NCI-H2107 treated with DMSO at 0.1 percent for 48 hours (cell line): ENCODE data around the gene MEIOB.
"Not testable (repeated sequence)": the region's sequence is repeated elsewhere in the genome, so short reads cannot be mapped to it uniquely, and the experiment has no call there.

ENCODE experiments used
- DNase-seq: peaks from one replicate; lab custom pipeline; 2025; ENCODE audit not compliant: unreplicated experiment; lab: John Stamatoyannopoulos, UW

MEIOB gene

GRCh38 chr16:1871974-1872635 is at the start of gene MEIOB:
Gene MEIOB, minus strand, starts transcription at chr16:1872164. Its CDS starts 3,989 bp downstream, at chr16:1868175.
- no peak for DNase-seq

DNA sequence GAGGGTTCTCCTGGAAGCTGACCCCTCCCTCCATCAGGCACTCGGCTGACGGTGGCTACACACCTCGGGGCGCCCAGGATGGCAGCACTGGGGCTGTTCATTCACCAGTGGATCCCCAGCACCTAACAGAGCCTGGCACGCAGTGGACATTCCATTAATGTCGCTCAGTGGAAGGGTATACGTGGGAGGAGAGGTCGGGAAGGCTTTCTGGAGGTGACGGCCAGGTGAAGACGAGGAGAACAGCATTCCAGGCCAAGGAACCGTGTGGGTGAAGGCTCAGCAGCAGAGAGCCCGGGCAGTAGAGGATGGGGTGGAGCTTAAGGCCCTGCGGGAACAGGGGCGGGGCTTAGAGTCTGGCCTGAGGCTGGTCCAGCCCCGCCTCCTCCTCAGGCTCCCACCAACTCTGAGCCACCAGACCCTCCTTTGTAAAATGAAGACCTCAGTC is 48.8 kb upstream of the MEIOB start:
- DNase-seq = no peak

DNA sequence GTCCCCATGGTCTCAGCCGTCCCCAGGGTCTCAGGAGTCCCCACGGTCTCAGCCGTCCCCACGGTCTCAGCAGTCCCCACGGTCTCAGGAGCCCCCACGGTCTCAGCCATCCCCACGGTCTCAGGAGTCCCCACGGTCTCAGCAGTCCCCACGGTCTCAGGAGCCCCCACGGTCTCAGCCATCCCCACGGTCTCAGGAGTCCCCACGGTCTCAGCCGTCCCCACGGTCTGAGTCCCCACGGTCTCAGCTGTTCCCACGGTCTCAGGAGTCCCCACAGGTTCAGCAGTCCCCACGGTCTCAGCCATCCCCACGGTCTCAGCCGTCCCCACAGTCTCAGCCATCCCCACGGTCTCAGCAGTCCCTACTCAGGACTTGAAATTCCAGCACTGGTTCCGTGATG is 48.2 kb upstream of the MEIOB start:
- DNase-seq = not testable (repeated sequence)

DNA sequence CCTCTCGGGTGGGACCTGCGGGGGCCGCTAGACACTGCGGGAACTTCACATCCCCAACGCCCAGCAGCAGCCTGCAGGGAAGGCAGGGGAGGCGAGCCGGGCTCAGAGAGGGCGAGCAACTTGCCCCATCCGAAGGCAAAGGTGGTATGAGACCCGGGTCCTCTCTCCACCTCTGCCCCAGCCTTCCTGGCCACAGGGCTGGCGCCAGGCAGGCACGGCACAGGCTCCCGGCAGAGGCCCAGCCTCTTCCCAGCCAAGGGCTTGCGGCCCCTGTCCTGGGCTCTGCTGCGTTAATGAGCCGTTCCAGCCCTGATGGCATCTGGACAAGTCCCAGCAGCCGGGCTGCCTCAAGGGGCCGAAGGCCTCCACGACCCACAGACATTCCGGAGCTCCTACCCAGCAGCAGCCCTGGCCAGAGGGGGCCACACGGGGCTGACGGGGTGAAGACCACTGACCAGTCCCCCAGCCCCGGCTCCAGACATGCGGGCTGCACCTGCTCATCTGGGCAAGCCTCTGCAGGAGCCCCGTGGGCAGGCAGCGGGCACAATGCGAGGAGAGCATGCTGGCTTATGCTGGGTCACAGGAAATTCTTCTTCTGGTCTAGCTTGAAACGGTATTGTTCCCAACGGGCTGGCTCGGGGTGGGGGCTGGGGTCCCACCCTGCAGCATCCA is 47.5 kb upstream of the MEIOB start:
- DNase-seq = no peak

- DNase-seq = no peak
Observed at GRCh38 chr16:1918351-1919326, 46.7 kb upstream of the MEIOB start, which contains the start of gene HS3ST6. Gene HS3ST6, minus strand, starts transcription at chr16:1918415. Its CDS starts 92 bp downstream, at chr16:1918323.

GRCh38 chr16:1917665-1918350 is 45.8 kb upstream of the MEIOB start:
- no peak for DNase-seq

DNA sequence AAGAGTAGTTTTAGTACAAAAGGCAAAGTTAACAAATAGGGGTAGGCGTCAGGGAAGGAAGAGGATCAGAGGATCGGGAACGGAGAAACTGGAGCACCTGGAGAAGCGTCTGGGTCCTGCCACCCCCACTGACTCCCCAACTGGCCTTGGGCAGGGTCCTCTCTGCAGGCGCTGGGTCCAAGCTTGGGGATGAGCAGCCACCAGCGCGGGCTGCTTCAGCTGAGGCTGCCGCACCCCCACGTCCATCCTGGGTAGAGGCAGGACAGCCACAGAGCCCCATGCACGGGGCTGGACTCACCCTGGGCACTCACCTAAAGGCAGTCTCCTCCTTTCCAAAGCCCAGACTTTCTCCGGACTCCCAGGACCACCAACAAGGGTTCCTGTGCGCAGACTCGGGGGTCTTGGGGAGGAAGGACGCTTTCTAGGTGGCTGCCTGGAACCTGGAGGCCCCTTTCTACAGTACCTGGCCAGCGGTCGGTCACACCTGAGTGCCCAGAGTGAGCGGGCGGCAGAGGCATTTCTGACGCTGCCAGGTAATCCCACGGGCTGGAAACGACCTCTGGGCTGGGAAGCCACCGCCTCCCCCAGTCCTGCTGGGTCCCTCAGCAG is 45.2 kb upstream of the MEIOB start:
- DNase-seq = no peak

- DNase-seq = no peak
Observed at GRCh38 chr16:1916640-1916990, 44.7 kb upstream of the MEIOB start.

DNA sequence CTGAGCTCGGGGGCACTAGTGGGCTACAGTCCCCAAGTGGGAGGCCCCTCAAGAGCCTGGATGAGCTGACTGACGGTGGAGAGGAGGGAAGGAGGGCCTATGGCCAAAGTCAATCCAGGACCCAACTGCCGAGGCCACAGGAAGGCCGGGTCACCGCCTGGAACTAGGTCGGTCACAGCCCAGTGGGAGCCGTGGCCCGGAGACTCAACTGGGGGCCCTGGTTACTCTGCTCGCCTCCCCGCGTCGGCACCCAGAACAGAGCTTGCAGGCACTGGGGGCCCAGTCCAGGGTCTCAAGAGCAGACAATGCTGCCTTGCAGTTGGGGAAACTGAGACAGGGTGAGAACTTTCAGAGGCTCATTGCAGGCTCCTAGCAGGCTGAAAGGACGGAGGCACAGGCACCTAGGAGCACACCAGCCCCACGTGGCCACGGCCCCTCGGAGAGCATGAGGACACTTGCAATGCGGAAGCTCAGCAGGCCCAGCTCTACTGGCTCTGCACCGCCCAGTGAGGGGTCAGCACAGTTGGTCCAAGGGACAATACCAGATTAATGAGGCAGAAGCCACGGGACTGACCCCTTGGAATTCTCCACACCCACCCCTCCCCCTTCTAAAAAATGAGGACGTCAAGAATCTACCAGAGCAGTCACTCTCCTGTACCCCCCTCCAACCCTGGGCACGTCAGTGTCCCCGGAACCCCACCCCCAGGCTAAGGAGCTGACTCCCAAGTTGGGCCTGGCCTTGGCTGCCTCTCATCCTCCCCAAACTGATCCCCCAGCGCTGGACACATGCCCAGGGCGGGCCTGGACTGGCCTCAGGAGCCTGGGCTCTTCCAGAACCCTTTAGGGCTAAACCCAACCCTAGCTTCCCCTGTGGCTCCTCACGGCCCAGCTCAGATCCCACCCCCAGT is 44.0 kb upstream of the MEIOB start:
- DNase-seq = no peak

DNA sequence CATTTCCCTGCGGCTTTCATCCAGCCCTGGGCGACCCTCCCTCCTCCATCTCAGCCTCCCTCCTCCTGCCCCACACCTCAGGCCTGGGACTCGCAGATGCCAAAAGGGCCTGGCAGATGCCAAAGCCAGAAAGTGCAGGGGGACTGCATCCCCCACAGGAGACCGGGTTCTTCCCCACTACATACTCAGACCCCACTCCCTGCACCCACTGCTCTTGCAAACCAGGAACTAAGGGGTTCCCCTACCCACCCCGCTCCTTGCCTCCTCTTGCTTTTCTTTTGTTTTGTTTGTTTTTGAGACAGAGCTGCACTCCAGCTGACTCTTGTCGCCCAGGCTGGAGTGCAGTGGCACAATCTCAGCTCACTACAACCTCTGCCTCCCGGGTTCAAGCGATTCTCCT is 43.0 kb upstream of the MEIOB start:
- DNase-seq = no peak

DNA sequence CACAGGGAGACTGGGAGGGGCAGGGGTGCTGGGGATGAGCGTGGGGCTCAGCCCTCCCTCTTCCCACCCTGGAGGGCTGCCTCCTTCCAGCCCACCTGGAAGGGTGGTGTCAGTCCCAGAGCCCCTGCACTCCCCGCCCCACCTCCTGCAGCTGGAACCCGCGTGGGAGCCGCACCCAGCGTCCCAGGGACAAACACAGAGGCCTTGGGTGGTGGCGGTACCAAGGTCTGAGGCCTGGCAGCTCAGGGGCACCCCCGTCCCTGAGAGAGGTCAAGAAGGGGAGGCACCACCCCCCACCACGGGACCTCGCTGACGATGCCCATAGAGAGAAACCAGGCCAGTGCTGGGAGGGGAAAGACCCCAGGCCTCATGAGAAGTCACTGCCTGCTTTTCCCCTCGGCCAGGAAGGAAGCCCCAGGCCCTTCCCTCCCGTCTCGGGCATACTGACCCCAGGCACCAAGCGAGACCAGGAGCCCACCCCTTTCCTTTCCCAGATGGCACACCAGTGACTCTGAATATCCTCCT is 42.2 kb upstream of the MEIOB start:
- DNase-seq = no peak

DNA sequence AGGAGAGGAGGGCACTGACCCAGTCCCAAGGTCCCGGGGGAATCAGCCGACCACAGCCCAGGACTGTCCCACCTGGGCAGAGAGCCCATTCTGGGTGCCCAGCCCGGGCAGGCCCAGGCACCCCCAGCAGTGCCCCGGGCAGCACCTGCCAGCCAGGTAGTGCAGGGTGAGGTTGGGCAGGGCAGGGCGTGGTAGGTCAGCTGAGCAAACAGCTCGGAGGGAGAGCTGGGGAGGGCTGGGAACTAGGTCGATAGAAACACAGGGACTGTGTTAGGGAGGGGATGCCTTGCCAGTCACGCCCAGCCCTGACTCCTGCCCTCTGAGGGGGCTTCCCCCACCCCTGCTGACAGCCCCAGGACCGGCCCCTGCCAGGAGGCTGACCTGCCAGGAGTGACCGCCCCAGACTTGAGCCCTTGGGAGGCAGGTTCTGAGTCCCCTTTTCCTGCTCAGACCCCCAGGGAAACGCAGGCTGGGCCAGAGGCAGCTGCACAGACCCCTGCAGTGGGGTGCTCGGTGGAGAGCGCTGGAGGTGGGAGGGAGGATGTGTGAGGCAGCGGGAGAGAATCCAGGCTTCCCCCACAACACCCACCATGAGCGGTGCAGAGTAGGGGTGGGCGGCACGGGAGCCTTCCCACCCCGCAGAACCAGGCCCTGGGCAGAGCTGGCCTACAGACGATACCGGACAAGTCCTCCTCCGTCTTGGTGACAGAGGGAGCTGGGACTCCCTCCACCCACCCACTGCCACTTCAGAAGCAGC is 41.5 kb upstream of the MEIOB start:
- DNase-seq = peak; percentile 36

- DNase-seq = no peak
Observed at GRCh38 chr16:1912215-1912543, 40.2 kb upstream of the MEIOB start.

DNA sequence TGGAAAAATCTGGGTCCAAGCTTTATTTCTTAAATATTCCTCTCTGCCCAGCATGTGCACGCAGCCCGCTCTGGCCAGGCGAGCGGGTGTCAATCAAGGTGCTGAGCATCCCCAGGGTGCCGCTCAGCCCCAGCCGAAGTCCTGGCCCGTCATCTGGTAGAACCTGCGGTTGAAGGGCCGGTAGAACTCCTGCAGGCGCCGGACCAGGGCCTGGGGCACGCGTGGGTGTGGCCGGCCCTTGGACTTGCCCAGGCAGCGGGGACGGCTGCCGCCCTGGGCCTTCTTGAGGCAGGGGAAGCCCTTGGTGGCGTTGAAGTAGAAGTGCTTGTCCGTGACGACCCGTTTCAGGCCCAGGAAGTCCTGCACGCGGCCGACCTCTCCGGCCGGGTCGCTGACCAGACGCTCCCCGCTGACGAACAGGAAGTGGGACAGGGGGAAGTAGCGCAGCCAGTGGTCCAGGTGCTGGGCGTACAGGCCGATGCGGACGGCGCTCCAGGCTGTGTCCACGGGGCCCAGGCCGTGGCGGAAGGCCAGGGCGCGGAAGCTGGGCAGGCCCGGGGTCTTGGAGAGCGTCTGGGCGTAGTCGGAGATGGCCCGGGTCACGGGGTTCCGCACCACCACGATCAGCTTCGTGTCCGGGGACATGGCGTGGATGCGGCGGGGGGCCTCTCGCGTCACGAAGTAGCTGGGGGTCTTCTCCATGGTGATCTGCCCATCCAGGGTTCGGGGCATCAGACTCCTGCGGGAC is 39.7 kb upstream of the MEIOB start:
- no peak for DNase-seq

DNA sequence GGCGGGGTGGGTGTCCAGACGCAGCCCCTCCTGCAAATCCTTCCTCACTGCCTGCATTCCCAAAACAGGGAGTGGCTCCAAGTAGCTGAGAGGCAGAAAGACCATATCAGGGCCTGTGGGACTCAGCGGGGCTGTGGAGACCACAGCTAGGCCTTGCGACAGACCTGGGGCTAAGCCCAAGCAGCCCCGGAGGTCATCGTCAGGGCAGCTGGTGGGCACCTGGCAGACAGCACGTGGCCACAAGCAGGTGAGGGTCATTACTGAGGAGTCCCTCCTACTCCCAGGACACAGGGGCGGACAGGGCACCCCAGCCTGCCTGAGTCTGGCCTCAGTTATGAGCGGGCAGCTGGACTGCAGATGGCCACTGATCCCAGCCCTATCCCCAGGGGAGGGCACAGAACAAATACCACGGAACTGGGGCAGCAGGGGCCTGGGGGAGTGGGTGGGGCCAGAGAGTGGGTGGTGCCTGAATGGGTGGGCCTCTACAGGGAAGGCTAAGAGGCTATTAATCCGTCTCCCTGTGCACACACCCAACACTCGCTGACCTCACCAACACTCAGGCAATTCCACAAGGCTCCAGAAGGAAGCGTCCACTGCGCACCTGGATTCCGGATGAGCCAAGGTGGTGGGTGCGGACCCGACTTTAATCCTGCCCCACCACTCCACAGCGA is 37.7 kb upstream of the MEIOB start:
- DNase-seq = no peak

DNA sequence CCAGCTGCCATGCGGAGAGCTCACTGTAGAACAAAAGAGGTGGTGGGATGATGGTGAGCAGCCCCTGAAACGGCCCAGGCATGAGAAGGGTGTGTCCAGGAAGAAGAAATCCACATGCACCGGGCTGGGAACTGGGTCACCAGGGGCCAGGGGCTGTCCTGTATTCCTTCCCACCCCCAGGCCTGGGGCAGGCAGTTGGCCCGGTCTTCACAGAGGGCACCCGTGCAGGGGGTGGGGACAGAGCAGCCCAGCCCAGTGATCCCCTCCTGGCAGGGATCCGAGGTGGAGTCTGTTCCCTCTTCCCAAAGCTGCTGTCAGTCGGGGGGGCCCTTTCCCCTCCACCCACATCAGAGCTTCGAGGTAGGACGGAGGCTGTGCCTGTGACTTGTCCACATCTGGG is 37.0 kb upstream of the MEIOB start:
- DNase-seq = no peak

DNA sequence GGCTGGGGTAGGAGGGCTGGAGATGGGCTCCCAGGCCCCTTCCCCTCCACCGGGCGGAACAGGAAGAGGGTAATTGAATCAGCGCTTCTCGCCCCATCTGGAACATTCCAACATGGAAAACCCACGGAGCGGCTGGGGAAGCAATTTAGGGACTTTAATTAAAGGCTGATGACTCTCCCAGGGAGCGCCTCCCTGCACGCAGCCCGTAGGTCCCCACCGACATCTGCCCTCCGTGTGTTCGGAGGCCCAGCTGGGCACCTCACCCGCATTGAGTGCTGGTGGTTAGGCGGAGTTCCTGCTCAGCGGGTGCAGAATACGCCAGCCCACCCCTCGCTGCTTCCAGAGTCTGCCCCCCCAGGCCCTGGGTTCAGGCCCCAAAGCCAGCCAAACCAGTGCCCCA is 36.2 kb upstream of the MEIOB start:
- no peak for DNase-seq
